Camera-type eye (tissue), 1 donor: ENCODE data around the gene TMEM53. TPM values are rescaled to one million over a fixed set of nuclear protein-coding genes. Genes with fewer than 3 reads are reported as not detected.

Experiments
- total RNA-seq: library from RNA; depleted of rRNA; stranded (reverse); fragments of >200 nt; gene quantifications from one replicate; pipeline ENCODE4 v1.2.3, GENCODE V29; 2014

The TMEM53 gene
- 9.2 TPM for total RNA-seq

GRCh38 chr1:44674113-44675000, at the start of gene TMEM53, which contains the start of gene ARMH1:
TMEM53 (minus strand) TSS chr1:44674481; CDS start chr1:44674391, 90 bp downstream.
ARMH1 (plus strand) TSS chr1:44674714; CDS start chr1:44689698, 14,984 bp downstream.

Other genes with a start within 250 kb of the TMEM53 start
- 6.7 TPM for gene ARMH1, start 233 bp upstream of the TMEM53 start, total RNA-seq
- not detected for gene RNU5D-1, start 56.7 kb upstream of the TMEM53 start, total RNA-seq
- 6.5 TPM for gene KIF2C, start 65.4 kb upstream of the TMEM53 start, total RNA-seq
- 1,866 TPM for gene RPS8, start 101.1 kb upstream of the TMEM53 start, total RNA-seq
- not detected for gene BEST4, start 113.7 kb upstream of the TMEM53 start, total RNA-seq
- gene PLK3, start 125.9 kb upstream of the TMEM53 start, total RNA-seq, result 8.0 TPM
- gene DYNLT4, start 132.9 kb upstream of the TMEM53 start, total RNA-seq, result not detected
- 5.7 TPM for gene BTBD19, start 134.0 kb upstream of the TMEM53 start, total RNA-seq
- 4.6 TPM for gene PTCH2, start 168.8 kb upstream of the TMEM53 start, total RNA-seq